ENCODE measurements around the gene CCNL2. TPM values are rescaled to one million over a fixed set of nuclear protein-coding genes. Genes with fewer than 3 reads are reported as not detected.
"Not testable (repeated sequence)": the region's sequence is repeated elsewhere in the genome, so short reads cannot be mapped to it uniquely, and the experiment has no call there.

CCNL2 gene
- total RNA-seq, result 10 to 100 TPM; 91.6 to 92.2 TPM

- Mint-ChIP-seq H3K36me3 (peaks cover 56% of the 10 kb centered on the region), H3K4me3 (peak within 1 kb of the TSS; percentile 94), H3K9me3 (no peaks in the 10 kb centered on the region), H3K4me1 (peaks cover 42% of the 10 kb centered on the region), H3K27me3 (no peaks in the 10 kb centered on the region), H3K27ac (peak within 1 kb of the TSS; percentile 90)
- DNase-seq, result peak; percentile 100
Measured at GRCh38 chr1:1399187-1399871, at the start of gene CCNL2. TSS of gene CCNL2 (minus strand) at chr1:1399335. CDS start at chr1:1399306, 29 bp downstream.

GRCh38 chr1:1446631-1447030, 47.5 kb upstream of the CCNL2 start:
- H3K4me3 Mint-ChIP-seq, H3K36me3 Mint-ChIP-seq: not testable (repeated sequence)

GRCh38 chr1:1442069-1442770, 43.1 kb upstream of the CCNL2 start:
- Mint-ChIP-seq H3K27me3 (peaks cover 12% of the 10 kb centered on the region), H3K4me1 (no peaks in the 10 kb centered on the region), H3K4me3 (no peak overlapping the region), H3K9me3 (no peaks in the 10 kb centered on the region), H3K27ac (no peak overlapping the region), H3K36me3 (no peaks in the 10 kb centered on the region)
- DNase-seq, result no peak

More at GRCh38 chr1:1446631-1447030, 47.5 kb upstream of the CCNL2 start:
- not testable (repeated sequence) for DNase-seq, H3K27me3 Mint-ChIP-seq, H3K27ac Mint-ChIP-seq, H3K4me1 Mint-ChIP-seq, H3K9me3 Mint-ChIP-seq

DNA sequence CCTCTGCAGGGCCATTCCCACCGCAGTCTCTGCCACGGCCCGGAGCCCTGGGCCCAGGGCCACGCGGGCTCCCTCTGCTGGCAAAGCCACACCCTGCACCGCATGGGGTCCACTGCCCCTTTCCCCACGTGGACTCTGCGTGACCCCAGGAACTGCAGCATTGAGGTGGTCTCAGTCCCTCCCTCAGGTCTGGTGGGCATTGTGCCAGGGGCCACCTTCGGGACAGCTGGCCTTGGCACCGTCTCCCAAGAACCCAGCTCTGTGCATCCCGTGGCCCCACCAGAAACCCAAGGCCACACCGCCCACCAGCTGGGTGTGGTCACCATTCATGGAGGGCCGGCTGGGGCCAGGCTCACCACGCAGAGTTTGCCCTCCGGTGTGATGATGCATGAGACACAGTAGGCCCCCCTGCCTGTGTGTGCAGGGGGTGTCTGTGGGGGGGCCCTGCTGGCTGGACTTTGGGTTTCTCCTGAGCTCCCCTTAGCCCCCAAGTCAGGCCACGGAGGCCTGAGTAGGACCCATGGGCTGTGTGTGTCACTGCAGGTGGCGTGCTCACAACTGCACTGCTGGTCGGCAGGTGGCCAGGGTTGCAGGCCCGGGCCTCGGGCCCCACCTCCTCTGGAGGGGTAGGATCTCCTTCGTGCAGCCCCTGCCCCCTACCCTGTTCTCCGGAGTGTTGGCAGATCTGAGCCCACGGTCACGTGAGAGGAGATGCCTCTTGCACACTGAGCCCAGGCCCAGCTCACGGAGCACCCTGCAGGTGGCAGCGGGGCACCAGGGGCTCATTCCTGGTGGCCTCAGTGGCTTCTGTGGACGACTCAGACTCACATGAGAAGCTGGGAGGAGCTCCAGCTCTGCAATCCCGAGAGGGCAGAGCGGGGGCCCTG, 42.1 kb upstream of the CCNL2 start:
- H3K4me3 Mint-ChIP-seq, result no peak overlapping the region
- peaks cover 17% of the 10 kb centered on the region for H3K27me3 Mint-ChIP-seq
- peak; percentile 68 for DNase-seq
- H3K27ac Mint-ChIP-seq, result no peak overlapping the region
- H3K9me3 Mint-ChIP-seq, result no peaks in the 10 kb centered on the region
- no peaks in the 10 kb centered on the region for H3K36me3 Mint-ChIP-seq
- H3K4me1 Mint-ChIP-seq, result no peaks in the 10 kb centered on the region

GRCh38 chr1:1440262-1441001, 41.3 kb upstream of the CCNL2 start:
- Mint-ChIP-seq H3K4me1 (no peaks in the 10 kb centered on the region), H3K36me3 (no peaks in the 10 kb centered on the region), H3K27me3 (peaks cover 21% of the 10 kb centered on the region), H3K27ac (no peak overlapping the region), H3K4me3 (no peak overlapping the region), H3K9me3 (no peaks in the 10 kb centered on the region)
- no peak for DNase-seq

DNA sequence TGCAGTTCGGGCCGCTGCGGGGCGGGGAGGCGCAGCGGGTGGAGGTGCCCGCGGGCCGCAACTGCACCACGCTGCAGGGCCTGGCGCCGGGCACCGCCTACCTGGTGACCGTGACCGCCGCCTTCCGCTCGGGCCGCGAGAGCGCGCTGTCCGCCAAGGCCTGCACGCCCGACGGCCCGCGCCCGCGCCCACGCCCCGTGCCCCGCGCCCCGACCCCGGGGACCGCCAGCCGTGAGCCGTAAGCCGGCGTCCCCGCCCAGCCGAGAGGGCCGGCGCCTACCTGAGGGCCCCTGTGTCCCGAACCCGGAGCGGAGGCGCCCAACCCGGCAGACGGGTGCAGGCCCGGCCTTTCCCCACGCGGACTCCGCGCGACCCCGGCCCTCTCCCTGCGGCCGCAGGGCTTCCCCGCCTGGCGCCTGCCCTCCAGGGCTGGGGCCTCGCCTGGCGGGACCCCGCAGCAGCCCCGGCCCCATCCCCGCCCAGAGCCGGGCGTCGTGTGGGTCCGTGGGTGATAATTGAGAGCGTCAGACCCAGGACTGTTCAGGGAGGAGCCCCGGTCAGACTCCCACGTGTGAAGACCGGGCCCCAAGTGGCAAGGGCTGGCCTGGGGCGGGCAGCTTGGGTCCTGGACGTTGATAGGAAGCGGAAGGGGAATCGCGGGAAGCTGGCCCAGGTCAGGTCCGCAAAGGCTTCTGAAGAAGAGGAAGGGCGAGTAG, 40.6 kb upstream of the CCNL2 start:
- H3K9me3 Mint-ChIP-seq, result no peaks in the 10 kb centered on the region
- no peak for DNase-seq
- no peak overlapping the region for H3K27ac Mint-ChIP-seq
- H3K27me3 Mint-ChIP-seq, result peaks cover 27% of the 10 kb centered on the region
- no peak overlapping the region for H3K4me3 Mint-ChIP-seq
- H3K4me1 Mint-ChIP-seq, result peaks cover 3% of the 10 kb centered on the region
- no peaks in the 10 kb centered on the region for H3K36me3 Mint-ChIP-seq

DNA sequence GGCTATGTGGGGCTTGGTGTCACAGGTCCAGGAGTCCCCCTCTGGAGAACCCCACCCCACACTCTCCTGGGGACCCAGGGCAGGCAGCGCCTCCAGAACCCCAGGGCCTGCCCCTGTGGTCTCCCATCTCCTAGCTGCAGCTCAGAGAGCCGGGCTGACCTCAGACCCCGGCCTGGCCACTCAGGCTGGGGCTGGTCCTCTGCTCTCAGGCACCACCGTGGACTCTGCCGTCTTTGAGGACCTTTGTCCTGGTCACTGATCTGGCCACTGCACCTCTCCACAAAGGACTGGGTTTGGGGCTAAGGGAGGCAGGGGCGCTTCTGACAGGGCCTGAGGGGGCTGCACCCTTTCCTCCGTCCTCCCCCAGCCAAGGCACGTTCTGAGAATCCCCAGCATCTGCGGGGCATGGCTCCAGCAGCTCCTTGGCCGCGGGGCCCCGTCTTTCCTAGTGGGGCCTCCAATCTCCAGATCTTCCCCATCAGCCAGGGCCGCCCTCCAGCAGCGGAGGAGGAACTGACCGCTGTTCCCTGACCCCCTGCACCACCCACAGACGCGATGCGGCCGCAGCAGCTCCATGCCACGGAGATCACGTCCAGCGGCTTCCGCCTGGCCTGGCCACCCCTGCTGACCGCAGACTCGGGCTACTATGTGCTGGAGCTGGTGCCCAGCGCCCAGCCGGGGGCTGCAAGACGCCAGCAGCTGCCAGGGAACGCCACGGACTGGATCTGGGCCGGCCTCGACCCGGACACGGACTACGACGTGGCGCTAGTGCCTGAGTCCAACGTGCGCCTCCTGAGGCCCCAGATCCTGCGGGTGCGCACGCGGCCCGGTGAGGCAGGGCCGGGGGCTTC, 39.6 kb upstream of the CCNL2 start:
- Mint-ChIP-seq H3K27ac (no peak overlapping the region), H3K4me1 (peaks cover 3% of the 10 kb centered on the region), H3K9me3 (no peaks in the 10 kb centered on the region), H3K4me3 (no peak overlapping the region), H3K36me3 (no peaks in the 10 kb centered on the region), H3K27me3 (peaks cover 27% of the 10 kb centered on the region)
- no peak for DNase-seq

- Mint-ChIP-seq H3K27ac (no peak overlapping the region), H3K4me3 (no peak overlapping the region), H3K27me3 (peaks cover 27% of the 10 kb centered on the region), H3K4me1 (peaks cover 6% of the 10 kb centered on the region), H3K36me3 (no peaks in the 10 kb centered on the region), H3K9me3 (no peaks in the 10 kb centered on the region)
- no peak for DNase-seq
Measured at GRCh38 chr1:1437904-1438376, 38.8 kb upstream of the CCNL2 start.

GRCh38 chr1:1437033-1437903, 38.1 kb upstream of the CCNL2 start:
- Mint-ChIP-seq H3K27ac (no peak overlapping the region), H3K36me3 (no peaks in the 10 kb centered on the region), H3K4me3 (no peak overlapping the region), H3K9me3 (no peaks in the 10 kb centered on the region), H3K4me1 (peaks cover 6% of the 10 kb centered on the region), H3K27me3 (peaks cover 30% of the 10 kb centered on the region)
- no peak for DNase-seq

DNA sequence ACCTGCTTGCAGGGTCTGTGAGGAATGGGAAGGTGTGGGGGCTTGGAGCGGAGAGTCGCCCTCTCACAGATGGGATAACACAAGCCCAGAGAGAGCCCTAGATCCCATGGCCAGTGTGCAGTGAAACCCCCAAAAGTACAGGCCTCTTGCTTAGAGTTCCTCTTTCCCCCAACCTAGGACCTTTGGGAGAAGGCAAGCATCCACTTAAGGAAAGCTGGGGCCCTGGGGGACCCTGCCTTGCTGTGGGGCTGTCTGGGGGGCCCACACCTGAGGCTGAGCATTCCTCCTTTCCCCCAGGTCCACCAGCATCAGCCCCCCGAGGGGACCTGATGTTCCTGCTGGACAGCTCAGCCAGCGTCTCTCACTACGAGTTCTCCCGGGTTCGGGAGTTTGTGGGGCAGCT, 37.5 kb upstream of the CCNL2 start:
- no peak for DNase-seq
- no peak overlapping the region for H3K27ac Mint-ChIP-seq
- peaks cover 34% of the 10 kb centered on the region for H3K27me3 Mint-ChIP-seq
- no peaks in the 10 kb centered on the region for H3K9me3 Mint-ChIP-seq
- H3K4me3 Mint-ChIP-seq, result no peak overlapping the region
- H3K36me3 Mint-ChIP-seq, result no peaks in the 10 kb centered on the region
- peaks cover 6% of the 10 kb centered on the region for H3K4me1 Mint-ChIP-seq

GRCh38 chr1:1435911-1436629, 36.9 kb upstream of the CCNL2 start:
- peak overlapping the region; percentile 25 for H3K4me3 Mint-ChIP-seq
- H3K36me3 Mint-ChIP-seq, result no peaks in the 10 kb centered on the region
- H3K27ac Mint-ChIP-seq, result no peak overlapping the region

More at GRCh38 chr1:1435911-1436629, 36.9 kb upstream of the CCNL2 start:
- Mint-ChIP-seq H3K9me3 (no peaks in the 10 kb centered on the region), H3K27me3 (peaks cover 37% of the 10 kb centered on the region), H3K4me1 (peaks cover 6% of the 10 kb centered on the region)
- DNase-seq, result no peak
